ENCODE data around the gene SLC35C1. TPM values are rescaled to one million over a fixed set of nuclear protein-coding genes. Genes with fewer than 3 reads are reported as not detected.

The SLC35C1 gene
- total and polyA plus RNA-seq, 2 experiments from 2014 or later, result 6.8 to 11.0 TPM

DNA sequence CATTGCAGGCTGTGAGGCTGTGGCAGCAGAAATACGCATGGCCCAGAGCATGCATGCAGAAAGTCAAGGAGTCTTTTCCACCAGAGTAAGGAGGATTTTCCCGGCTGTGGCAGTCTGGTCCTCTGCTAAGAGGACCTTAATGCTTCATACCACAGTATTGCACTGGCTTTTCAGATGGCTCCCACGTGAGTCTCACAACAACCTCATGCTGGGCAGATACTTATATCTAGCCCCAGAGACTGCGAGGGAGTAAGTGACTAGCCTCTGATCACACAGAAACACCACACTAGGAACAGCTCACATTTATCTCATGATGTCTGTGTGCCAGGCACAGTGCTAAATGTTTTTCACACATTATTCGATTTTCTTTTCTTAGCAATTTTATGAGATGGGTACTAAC is 50.4 kb downstream of the SLC35C1 start:
- Histone ChIP-seq H2AFZ (no peak overlapping the region), H3K4me1 (ENCODE audit: insufficient read depth) (peaks cover 54% of the 10 kb centered on the region), H3K36me3 (ENCODE audit: insufficient read depth) (no peaks in the 10 kb centered on the region), H3K4me3 (no peak overlapping the region), H3K27me3 (ENCODE audit: insufficient read depth) (no peaks in the 10 kb centered on the region), H3K9me2 (ENCODE audit: insufficient read depth) (no peaks in the 10 kb centered on the region), H4K20me1 (replicated peaks; ENCODE audit: insufficient read depth) (peaks cover 34% of the 10 kb centered on the region), H3K4me2 (no peak overlapping the region), H3F3A (replicated peaks; ENCODE audit: low read depth) (0 out of 2 replicates have a peak, but pooled peaks cover 4% of the 10 kb centered on the region), H3K27ac (ENCODE audit: low read depth) (no peak overlapping the region), H3K79me2 (replicated peaks; ENCODE audit: insufficient read depth) (peaks cover 14% of the 10 kb centered on the region)
- DNase-seq (ENCODE audit: low spot score), result no peak
- Mint-ChIP-seq H3K27ac (peak overlapping the region; percentile 2; the same call in 1 of the 2 replicates), H3K4me1 (peaks cover 64% of the 10 kb centered on the region), H3K4me3 (no peak overlapping the region), H3K27me3 (ENCODE audit: insufficient read depth, low read depth, poor library complexity) (peaks cover 2% of the 10 kb centered on the region), H3K9me3 (no peaks in the 10 kb centered on the region), H3K36me3 (ENCODE audit: low read depth) (0 out of 3 replicates have a peak, but pooled peaks cover 4% of the 10 kb centered on the region)
- TF ChIP-seq, protein P1, sequence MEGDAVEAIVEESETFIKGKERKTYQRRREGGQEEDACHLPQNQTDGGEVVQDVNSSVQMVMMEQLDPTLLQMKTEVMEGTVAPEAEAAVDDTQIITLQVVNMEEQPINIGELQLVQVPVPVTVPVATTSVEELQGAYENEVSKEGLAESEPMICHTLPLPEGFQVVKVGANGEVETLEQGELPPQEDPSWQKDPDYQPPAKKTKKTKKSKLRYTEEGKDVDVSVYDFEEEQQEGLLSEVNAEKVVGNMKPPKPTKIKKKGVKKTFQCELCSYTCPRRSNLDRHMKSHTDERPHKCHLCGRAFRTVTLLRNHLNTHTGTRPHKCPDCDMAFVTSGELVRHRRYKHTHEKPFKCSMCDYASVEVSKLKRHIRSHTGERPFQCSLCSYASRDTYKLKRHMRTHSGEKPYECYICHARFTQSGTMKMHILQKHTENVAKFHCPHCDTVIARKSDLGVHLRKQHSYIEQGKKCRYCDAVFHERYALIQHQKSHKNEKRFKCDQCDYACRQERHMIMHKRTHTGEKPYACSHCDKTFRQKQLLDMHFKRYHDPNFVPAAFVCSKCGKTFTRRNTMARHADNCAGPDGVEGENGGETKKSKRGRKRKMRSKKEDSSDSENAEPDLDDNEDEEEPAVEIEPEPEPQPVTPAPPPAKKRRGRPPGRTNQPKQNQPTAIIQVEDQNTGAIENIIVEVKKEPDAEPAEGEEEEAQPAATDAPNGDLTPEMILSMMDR (conservative IDR thresholded peaks at IDR 0.05; ENCODE audit: low read depth in 2 of 2), result no peak
- TF ChIP-seq POLR2AphosphoS5 (IDR thresholded peaks at IDR 0.05; ENCODE audit: low read depth) (no peak), ZNF114 (CRISPR knock-in tag; IDR thresholded peaks at IDR 0.05) (no peak), NANOG (IDR thresholded peaks at IDR 0.05; ENCODE audit: borderline replicate concordance) (no peak), JUNB (IDR thresholded peaks at IDR 0.05; ENCODE audit: unreplicated experiment) (no peak), CREB1 (CRISPR knock-in tag; IDR thresholded peaks at IDR 0.05; ENCODE audit: low read depth) (no peak), EZH2phosphoT487 (IDR thresholded peaks at IDR 0.05; ENCODE audit: unreplicated experiment) (no peak), STAT1 (IDR thresholded peaks at IDR 0.05; ENCODE audit: unreplicated experiment) (no peak), EZH2 (IDR thresholded peaks at IDR 0.05; ENCODE audit: low read depth, unreplicated experiment) (no peak), ZNF331 (CRISPR knock-in tag; IDR thresholded peaks at IDR 0.05; ENCODE audit: low read depth) (no peak)
- TF ChIP-seq, protein P2, sequence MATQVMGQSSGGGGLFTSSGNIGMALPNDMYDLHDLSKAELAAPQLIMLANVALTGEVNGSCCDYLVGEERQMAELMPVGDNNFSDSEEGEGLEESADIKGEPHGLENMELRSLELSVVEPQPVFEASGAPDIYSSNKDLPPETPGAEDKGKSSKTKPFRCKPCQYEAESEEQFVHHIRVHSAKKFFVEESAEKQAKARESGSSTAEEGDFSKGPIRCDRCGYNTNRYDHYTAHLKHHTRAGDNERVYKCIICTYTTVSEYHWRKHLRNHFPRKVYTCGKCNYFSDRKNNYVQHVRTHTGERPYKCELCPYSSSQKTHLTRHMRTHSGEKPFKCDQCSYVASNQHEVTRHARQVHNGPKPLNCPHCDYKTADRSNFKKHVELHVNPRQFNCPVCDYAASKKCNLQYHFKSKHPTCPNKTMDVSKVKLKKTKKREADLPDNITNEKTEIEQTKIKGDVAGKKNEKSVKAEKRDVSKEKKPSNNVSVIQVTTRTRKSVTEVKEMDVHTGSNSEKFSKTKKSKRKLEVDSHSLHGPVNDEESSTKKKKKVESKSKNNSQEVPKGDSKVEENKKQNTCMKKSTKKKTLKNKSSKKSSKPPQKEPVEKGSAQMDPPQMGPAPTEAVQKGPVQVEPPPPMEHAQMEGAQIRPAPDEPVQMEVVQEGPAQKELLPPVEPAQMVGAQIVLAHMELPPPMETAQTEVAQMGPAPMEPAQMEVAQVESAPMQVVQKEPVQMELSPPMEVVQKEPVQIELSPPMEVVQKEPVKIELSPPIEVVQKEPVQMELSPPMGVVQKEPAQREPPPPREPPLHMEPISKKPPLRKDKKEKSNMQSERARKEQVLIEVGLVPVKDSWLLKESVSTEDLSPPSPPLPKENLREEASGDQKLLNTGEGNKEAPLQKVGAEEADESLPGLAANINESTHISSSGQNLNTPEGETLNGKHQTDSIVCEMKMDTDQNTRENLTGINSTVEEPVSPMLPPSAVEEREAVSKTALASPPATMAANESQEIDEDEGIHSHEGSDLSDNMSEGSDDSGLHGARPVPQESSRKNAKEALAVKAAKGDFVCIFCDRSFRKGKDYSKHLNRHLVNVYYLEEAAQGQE (IDR thresholded peaks at IDR 0.05; ENCODE audit: unreplicated experiment), result no peak
- TF ChIP-seq, protein P3, sequence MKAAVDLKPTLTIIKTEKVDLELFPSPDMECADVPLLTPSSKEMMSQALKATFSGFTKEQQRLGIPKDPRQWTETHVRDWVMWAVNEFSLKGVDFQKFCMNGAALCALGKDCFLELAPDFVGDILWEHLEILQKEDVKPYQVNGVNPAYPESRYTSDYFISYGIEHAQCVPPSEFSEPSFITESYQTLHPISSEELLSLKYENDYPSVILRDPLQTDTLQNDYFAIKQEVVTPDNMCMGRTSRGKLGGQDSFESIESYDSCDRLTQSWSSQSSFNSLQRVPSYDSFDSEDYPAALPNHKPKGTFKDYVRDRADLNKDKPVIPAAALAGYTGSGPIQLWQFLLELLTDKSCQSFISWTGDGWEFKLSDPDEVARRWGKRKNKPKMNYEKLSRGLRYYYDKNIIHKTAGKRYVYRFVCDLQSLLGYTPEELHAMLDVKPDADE (IDR thresholded peaks at IDR 0.05), result no peak
- TF ChIP-seq, protein P4, sequence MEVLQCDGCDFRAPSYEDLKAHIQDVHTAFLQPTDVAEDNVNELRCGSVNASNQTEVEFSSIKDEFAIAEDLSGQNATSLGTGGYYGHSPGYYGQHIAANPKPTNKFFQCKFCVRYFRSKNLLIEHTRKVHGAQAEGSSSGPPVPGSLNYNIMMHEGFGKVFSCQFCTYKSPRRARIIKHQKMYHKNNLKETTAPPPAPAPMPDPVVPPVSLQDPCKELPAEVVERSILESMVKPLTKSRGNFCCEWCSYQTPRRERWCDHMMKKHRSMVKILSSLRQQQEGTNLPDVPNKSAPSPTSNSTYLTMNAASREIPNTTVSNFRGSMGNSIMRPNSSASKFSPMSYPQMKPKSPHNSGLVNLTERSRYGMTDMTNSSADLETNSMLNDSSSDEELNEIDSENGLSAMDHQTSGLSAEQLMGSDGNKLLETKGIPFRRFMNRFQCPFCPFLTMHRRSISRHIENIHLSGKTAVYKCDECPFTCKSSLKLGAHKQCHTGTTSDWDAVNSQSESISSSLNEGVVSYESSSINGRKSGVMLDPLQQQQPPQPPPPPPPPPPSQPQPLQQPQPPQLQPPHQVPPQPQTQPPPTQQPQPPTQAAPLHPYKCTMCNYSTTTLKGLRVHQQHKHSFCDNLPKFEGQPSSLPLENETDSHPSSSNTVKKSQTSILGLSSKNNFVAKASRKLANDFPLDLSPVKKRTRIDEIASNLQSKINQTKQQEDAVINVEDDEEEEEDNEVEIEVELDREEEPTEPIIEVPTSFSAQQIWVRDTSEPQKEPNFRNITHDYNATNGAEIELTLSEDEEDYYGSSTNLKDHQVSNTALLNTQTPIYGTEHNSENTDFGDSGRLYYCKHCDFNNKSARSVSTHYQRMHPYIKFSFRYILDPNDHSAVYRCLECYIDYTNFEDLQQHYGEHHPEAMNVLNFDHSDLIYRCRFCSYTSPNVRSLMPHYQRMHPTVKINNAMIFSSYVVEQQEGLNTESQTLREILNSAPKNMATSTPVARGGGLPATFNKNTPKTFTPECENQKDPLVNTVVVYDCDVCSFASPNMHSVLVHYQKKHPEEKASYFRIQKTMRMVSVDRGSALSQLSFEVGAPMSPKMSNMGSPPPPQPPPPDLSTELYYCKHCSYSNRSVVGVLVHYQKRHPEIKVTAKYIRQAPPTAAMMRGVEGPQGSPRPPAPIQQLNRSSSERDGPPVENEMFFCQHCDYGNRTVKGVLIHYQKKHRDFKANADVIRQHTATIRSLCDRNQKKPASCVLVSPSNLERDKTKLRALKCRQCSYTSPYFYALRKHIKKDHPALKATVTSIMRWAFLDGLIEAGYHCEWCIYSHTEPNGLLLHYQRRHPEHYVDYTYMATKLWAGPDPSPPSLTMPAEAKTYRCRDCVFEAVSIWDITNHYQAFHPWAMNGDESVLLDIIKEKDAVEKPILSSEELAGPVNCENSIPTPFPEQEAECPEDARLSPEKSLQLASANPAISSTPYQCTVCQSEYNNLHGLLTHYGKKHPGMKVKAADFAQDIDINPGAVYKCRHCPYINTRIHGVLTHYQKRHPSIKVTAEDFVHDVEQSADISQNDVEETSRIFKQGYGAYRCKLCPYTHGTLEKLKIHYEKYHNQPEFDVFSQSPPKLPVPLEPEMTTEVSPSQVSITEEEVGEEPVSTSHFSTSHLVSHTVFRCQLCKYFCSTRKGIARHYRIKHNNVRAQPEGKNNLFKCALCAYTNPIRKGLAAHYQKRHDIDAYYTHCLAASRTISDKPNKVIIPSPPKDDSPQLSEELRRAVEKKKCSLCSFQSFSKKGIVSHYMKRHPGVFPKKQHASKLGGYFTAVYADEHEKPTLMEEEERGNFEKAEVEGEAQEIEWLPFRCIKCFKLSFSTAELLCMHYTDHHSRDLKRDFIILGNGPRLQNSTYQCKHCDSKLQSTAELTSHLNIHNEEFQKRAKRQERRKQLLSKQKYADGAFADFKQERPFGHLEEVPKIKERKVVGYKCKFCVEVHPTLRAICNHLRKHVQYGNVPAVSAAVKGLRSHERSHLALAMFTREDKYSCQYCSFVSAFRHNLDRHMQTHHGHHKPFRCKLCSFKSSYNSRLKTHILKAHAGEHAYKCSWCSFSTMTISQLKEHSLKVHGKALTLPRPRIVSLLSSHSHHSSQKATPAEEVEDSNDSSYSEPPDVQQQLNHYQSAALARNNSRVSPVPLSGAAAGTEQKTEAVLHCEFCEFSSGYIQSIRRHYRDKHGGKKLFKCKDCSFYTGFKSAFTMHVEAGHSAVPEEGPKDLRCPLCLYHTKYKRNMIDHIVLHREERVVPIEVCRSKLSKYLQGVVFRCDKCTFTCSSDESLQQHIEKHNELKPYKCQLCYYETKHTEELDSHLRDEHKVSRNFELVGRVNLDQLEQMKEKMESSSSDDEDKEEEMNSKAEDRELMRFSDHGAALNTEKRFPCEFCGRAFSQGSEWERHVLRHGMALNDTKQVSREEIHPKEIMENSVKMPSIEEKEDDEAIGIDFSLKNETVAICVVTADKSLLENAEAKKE (CRISPR knock-in tag; IDR thresholded peaks at IDR 0.05), result no peak
- ATAC-seq, result no peak
